OCI-LY1 (cell line): ENCODE data around the gene SCAMP2.

ENCODE experiments used
- CTCF ChIP-seq: fragments of 200-600 bp; sonication (generic), shearing (Covaris generic); IDR thresholded peaks from 2 replicates; pipeline ENCODE4 v1.5.1; 2017; ENCODE audit warnings: mild to moderate bottlenecking, antibody characterized with exemption, low read length, moderate library complexity, mixed read lengths
- EZH2 ChIP-seq: fragments of 200-600 bp; sonication (generic), shearing (Covaris generic); IDR thresholded peaks from 2 replicates; pipeline ENCODE4 v1.8.0; 2017; ENCODE audit warnings: borderline replicate concordance, mixed run types, mild to moderate bottlenecking, antibody characterized with exemption, low read length, moderate library complexity, mixed read lengths

DNA sequence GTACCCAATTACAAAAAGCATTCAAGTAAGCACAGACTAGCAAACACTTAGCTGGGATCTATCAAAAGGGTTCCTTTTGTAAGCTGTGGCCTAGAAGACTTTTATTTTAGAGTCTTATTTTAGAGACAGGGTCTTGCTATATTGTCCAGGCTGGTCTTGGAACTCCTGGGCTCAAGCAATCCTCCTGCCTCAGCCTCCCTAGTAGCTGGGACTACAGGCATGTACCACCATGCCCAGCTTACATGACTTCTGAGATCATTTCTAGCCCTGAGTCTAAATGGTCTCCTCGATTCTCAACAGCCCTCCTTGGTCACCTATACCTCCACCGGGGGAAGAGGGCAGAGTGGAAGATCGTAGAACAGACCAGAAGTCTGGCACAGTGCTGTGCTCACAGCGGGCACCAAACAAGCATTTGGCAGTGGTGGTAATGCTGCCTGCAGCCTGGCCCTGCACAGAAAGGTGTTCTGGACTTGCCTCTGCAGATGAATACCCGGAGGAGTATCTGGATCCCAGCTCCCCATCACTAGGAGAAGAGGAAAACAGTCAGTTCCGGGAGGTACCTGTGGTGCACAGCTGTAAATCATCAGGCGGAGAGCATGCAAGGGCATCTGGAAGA is 31.1 kb upstream of the SCAMP2 start:
- TF ChIP-seq CTCF = no peak
- no peak for TF ChIP-seq EZH2
